H1 (cell line): Measurements from ENCODE around the gene PLVAP. TPM values are rescaled to one million over a fixed set of nuclear protein-coding genes. Genes with fewer than 3 reads are reported as not detected.

Experiments
- CBX5 ChIP-seq: fragments of 300-800, 300-1000 bp; sonication (generic); IDR thresholded peaks from 2 replicates; pipeline ENCODE4 v1.7.1; 2016; ENCODE audit warnings: antibody characterized with exemption, low read length, low read depth
- CHD1 ChIP-seq: IDR thresholded peaks from 2 replicates; pipeline ENCODE4 v1.6.1; 2012; ENCODE audit warnings: low read depth, low read length, improper control_type of control experiment
- CHD2 ChIP-seq: IDR thresholded peaks from 2 replicates; pipeline ENCODE4 v1.6.1; 2012; ENCODE audit warnings: low read length, improper control_type of control experiment
- CTBP2 ChIP-seq: IDR thresholded peaks from 2 replicates; pipeline ENCODE4 v1.7.0; 2011; ENCODE audit warnings: borderline replicate concordance, mild to moderate bottlenecking, moderate library complexity, mixed read lengths, low read length; ENCODE audit not compliant: insufficient read depth, insufficient read length
- EGR1 ChIP-seq: IDR thresholded peaks from 2 replicates; pipeline ENCODE4 v1.6.1; 2011; ENCODE audit warnings: low read depth, low read length, borderline replicate concordance
- EP300 ChIP-seq, 2 experiments: IDR thresholded peaks; 1 replicate in 1 of 2; 2 replicates in 1 of 2; pipeline ENCODE4 v1.6.1; 2011 to 2012; ENCODE audit warnings: low read depth in 2 of 2, low read length in 2 of 2, mild to moderate bottlenecking in 2 of 2, borderline replicate concordance in 1 of 2, inconsistent platforms in 1 of 2, moderate library complexity in 1 of 2
- FOSL1 ChIP-seq: IDR thresholded peaks from 2 replicates; pipeline ENCODE4 v1.6.1; 2011; ENCODE audit warnings: mild to moderate bottlenecking, low read depth, low read length, moderate library complexity; ENCODE audit not compliant: insufficient read depth
- HDAC6 ChIP-seq: IDR thresholded peaks from one replicate; pipeline ENCODE4 v1.7.1; 2012; ENCODE audit warnings: low read depth, mild to moderate bottlenecking, inconsistent platforms, low read length, moderate library complexity
- JUN ChIP-seq: IDR thresholded peaks from 2 replicates; pipeline ENCODE4 v1.6.1; 2011; ENCODE audit warnings: low read depth, mild to moderate bottlenecking, improper control_type of control experiment, low read length
- KDM1A ChIP-seq: fragments of 200-600, 300-600 bp; sonication (generic); IDR thresholded peaks from 2 replicates; pipeline ENCODE4 v1.7.1; 2016; ENCODE audit warnings: mild to moderate bottlenecking, low read length, borderline replicate concordance
- KDM5A ChIP-seq: fragments of 200-600 bp; IDR thresholded peaks from 2 replicates; pipeline ENCODE4 v1.7.1; 2012; ENCODE audit warnings: mild to moderate bottlenecking, low read length, inconsistent platforms, mixed read lengths
- POLR2A ChIP-seq, 2 experiments: IDR thresholded peaks; 1 replicate in 1 of 2; 2 replicates in 1 of 2; pipeline ENCODE4 v1.6.1; 2011; ENCODE audit warnings: low read depth in 2 of 2, low read length in 2 of 2, mild to moderate bottlenecking in 2 of 2; ENCODE audit errors: control extremely low read depth in 1 of 2
- RFX5 ChIP-seq: IDR thresholded peaks from 2 replicates; pipeline ENCODE4 v1.6.1; 2011; ENCODE audit warnings: low read depth, low read length, improper control_type of control experiment, borderline replicate concordance
- RNF2 ChIP-seq: fragments of 200-900, 300-1000 bp; sonication (generic); IDR thresholded peaks from 2 replicates; pipeline ENCODE4 v1.7.1; 2016; ENCODE audit warnings: borderline replicate concordance, low read depth, mild to moderate bottlenecking, antibody characterized with exemption, low read length; ENCODE audit not compliant: poor library complexity, severe bottlenecking; ENCODE audit errors: missing control alignments
- SAP30 ChIP-seq: fragments of 300-600 bp; sonication (generic); IDR thresholded peaks from 2 replicates; pipeline ENCODE4 v1.7.1; 2012; ENCODE audit warnings: low read length, moderate library complexity, mild to moderate bottlenecking, inconsistent platforms; ENCODE audit not compliant: insufficient read depth, insufficient replicate concordance
- SIRT6 ChIP-seq: IDR thresholded peaks from one replicate; pipeline ENCODE4 v1.7.1; 2012; ENCODE audit warnings: low read length, inconsistent platforms
- SIX5 ChIP-seq: IDR thresholded peaks from 2 replicates; pipeline ENCODE4 v1.6.1; 2011; ENCODE audit warnings: mild to moderate bottlenecking, low read depth, low read length
- SP1 ChIP-seq: IDR thresholded peaks from 2 replicates; pipeline ENCODE4 v1.6.1; 2011; ENCODE audit warnings: low read depth, low read length
- SRF ChIP-seq: IDR thresholded peaks from 2 replicates; pipeline ENCODE4 v1.6.1; 2011; ENCODE audit warnings: mild to moderate bottlenecking, low read depth, low read length, moderate library complexity
- SUZ12 ChIP-seq: fragments of 200-600 bp; sonication (generic); IDR thresholded peaks from 2 replicates; pipeline ENCODE4 v1.6.1; 2012; ENCODE audit warnings: mild to moderate bottlenecking, inconsistent platforms, low read length, moderate library complexity, mixed read lengths
- TAF7 ChIP-seq: optimal IDR thresholded peaks from 2 replicates; pipeline ENCODE3; 2011; ENCODE audit warnings: low read depth, mild to moderate bottlenecking, inconsistent platforms, low read length, moderate library complexity, borderline replicate concordance
- polyA plus RNA-seq, 7 experiments: library from polyadenylated mRNA; depleted of rRNA in 3 of 7; stranded (reverse) in 5 of 7; unstranded in 2 of 7; fragments of >200 nt in 5 of 7; fragments of 200-250 nt in 2 of 7; gene quantifications; 1 replicate in 5 of 7; 2 replicates in 1 of 7; 4 replicates in 1 of 7; pipeline versions ENCODE4 v1.2.1 to v1.2.3, GENCODE V29; 2011 to 2013; ENCODE audit warnings: missing spikeins in 2 of 7, mixed read lengths in 2 of 7
- total RNA-seq: library from RNA; stranded (reverse); fragmentation: NEBNext Ultra II Directional; extraction: Animal tissue kit (Norgen Biotek cat#: 25700); gene quantifications from 2 replicates; pipeline ENCODE4 v1.2.1, GENCODE V29; 2021
- TF ChIP-seq, protein P1 (sequence below): IDR thresholded peaks from 2 replicates; pipeline ENCODE4 v1.6.1; 2012; ENCODE audit warnings: inconsistent platforms
- TF ChIP-seq, protein P2 (sequence below): IDR thresholded peaks from 2 replicates; pipeline ENCODE4 v1.6.1; 2012; ENCODE audit warnings: inconsistent platforms

The PLVAP gene
- total and polyA plus RNA-seq, 2 of the 8 experiments (the other 6 are each of a cell fraction or from before 2014, with no cell fraction given), result 0.32 TPM; not detected in 1

DNA sequence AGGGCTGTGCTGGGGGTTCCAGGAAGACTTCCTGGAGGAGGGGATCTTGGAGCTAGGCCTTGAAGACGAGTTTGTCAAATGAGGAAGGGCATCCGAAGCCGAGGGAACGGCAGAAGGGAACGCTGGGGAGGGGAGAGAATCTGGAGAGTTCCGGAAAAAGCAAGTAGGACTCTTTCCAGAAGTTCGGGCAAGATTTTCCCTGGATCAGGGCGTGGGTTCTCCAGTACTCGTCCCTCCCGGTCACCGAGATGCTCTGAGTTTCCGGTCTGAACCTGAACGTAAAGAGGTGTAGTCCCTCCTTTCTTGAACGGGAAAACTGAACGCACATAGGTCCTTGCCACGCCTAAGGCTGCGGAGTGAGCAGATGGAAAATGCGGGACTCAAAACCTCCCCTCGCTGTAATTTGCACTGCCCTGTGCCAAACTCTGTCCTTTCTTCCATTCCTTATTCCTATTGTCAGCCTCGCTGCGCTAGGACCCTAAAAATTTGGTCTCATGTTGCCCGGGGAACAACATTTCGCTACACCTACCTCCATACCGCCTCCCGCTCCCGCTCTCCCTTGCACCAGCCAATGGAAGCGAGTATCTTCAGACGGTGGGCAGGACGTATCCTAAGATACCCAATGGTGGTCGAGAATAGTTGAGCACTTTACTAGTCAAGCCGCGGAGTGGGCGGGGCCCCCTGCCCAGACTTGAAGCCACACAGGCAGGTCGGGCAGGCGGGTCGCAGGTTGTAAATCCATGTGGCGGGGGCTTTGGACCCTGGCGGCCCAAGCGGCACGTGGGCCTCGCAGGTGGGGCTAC lies 40.1 kb downstream of the PLVAP start, which contains the start of gene GTPBP3 (continued):
- TF ChIP-seq SIX5 (peak; percentile 29; the same call in 1 of the 2 replicates), TAF7 (peak; percentile 12), EP300 (IDR thresholded peaks at IDR 0.05; ENCODE audit: borderline replicate concordance in 1 of 2, low read depth in 2 of 2, low read length in 2 of 2) (no peak), SUZ12 (no peak), HDAC6 (no peak), JUN (no peak), KDM1A (peak; percentile 26; the same call in 1 of the 2 replicates), KDM5A (peak; percentile 80), SP1 (peak; percentile 92), CHD1 (no peak), EGR1 (0 out of 2 replicates have a peak, but pooled peaks have one; percentile 16), SRF (no peak), CHD2 (peak; percentile 71), POLR2A (IDR thresholded peaks at IDR 0.05; ENCODE audit: control extremely low read depth in 1 of 2, low read depth in 2 of 2, low read length in 2 of 2) (peak in 1 of 2 experiments; percentile 86; a peak in 2 of 3 replicates), CTBP2 (no peak), FOSL1 (no peak), CBX5 (no peak), SAP30 (no peak), RFX5 (no peak), RNF2 (no peak), SIRT6 (no peak)
- TF ChIP-seq, protein P1, sequence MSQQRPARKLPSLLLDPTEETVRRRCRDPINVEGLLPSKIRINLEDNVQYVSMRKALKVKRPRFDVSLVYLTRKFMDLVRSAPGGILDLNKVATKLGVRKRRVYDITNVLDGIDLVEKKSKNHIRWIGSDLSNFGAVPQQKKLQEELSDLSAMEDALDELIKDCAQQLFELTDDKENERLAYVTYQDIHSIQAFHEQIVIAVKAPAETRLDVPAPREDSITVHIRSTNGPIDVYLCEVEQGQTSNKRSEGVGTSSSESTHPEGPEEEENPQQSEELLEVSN, result peak; percentile 97
- TF ChIP-seq, protein P2, sequence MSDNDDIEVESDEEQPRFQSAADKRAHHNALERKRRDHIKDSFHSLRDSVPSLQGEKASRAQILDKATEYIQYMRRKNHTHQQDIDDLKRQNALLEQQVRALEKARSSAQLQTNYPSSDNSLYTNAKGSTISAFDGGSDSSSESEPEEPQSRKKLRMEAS, result peak; percentile 89
